GM19397 (cell line): ENCODE measurements around the gene DSG1.
"Not testable (repeated sequence)": the region's sequence is repeated elsewhere in the genome, so short reads cannot be mapped to it uniquely, and the experiment has no call there.

Source experiments
- ATAC-seq: cut with Tn5 transposase; IDR thresholded peaks from one replicate; pipeline ENCODE4 v1.9.1; 2021; ENCODE audit warnings: mild to moderate bottlenecking, moderate library complexity; ENCODE audit not compliant: unreplicated experiment

DSG1 gene

DNA sequence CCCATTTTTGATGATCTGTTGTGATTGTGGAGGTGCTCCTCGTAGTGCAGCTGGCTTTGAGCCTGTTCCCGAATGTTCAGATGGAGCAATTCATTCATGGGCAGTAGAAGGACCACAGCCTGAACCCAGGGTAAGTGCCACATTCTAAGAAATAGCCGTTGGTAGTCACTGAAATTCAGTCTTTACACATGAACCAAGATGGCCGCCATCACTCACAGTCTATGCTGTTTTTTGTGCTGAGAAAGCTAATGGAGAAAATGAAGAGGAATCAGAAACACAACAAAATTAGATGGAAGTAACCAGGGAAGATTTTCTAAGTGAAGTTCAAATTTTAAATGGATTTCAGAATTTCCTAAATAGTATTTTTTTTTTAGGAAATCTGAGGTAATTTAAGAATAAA, 25.5 kb downstream of the DSG1 start:
- ATAC-seq, result no peak

DNA sequence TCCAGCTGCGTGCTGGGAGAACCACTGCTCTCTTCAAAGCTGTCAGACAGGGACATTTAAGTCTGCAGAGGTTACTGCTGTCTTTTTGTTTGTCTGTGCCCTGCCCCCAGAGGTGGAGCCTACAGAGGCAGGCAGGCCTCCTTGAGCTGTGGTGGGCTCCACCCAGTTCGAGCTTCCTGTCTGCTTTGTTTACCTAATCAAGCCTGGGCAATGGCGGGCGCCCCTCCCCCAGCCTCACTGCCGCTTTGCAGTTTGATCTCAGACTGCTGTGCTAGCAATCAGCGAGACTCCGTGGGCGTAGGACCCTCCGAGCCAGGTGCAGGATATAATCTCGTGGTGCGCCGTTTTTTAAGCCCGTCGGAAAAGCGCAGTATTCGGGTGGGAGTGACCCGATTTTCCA, 35.4 kb downstream of the DSG1 start:
- not testable (repeated sequence) for ATAC-seq

DNA sequence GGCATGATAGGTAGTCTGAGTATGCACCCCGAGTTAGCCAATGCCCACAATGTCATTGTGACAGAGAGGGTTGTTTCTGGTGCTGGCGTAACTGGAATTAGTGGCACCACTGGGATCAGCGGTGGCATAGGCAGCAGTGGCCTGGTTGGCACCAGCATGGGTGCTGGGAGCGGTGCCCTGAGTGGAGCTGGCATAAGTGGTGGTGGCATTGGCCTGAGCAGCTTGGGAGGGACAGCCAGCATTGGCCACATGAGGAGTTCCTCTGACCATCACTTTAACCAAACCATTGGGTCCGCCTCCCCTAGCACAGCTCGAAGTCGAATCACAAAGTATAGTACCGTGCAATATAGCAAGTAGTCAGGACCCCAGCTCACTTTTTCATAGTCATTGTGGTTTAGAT, 37.0 kb downstream of the DSG1 start:
- no peak for ATAC-seq

DNA sequence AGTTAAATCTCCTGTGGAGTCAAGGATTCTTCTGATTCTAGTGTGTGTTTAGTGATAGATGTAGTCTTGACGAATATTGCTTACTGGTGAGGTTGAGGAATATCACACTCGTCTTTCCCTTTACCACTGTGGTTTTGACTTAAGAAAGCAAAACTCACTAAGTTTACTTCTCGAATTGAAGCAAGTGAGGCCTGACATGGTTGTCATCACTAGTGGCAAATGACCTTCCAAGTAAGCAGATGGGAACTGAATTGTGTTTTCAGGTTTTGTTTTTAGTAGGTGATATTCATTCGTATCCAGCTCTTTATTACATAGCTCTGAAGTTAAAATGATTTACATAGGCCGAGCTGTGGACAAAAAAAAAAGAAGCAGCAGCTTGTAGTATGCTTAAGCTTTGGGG, 38.1 kb downstream of the DSG1 start:
- no peak for ATAC-seq

DNA sequence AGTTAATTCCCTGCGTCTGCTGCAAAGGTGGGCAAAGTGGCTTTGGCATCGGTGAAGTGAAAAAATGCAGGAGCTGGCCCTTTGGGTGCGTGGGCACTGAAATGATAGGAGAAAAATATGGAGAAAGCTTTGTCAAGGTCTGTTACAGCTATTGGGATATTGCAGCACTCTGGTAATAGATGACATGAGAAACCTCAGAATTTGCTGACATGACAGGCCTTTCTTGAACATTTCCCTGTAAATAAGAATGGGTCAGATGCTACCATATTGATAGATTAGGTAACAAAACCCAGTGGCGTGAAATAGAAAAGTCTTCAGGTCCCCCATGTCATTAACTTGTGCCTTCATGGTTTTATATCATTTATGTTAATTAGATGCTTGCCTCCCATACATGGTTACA, 46.2 kb downstream of the DSG1 start:
- no peak for ATAC-seq

DNA sequence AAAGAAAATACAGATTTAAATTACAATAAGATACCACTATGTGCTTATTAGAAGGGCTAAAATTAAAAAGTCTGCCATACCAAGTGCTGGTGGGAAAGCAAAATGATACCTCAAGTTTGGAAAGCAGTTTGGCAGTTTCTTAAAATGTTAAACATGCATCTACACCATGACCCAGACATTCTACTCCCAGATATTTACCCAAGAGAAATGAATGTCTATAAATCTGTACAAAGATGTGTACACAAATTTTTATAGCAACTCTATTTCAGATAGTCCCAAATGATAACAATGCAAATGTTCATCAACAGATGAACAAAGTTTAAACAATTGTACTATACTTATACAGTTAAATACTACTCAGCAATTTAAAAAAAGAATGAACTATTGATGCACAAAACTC, 51.5 kb downstream of the DSG1 start:
- ATAC-seq, result no peak

DNA sequence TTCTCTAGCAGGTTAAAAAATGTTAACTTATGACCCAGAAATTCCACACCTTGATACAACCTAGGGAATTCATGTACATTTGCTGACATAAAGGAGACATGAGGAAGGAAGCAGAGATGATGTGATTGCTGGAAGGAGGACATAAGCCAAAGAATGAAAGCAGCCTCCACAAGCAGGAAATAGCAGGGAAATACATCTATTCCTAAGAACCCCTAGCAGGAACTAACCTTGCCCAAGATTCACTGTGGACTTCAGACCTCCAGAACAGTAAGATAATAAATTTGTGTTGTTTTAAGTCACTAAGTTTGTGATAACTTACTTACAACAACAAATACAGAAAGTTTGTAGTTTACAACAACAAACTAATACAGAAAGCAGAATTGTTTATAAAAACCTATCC, 54.0 kb downstream of the DSG1 start:
- no peak for ATAC-seq

DNA sequence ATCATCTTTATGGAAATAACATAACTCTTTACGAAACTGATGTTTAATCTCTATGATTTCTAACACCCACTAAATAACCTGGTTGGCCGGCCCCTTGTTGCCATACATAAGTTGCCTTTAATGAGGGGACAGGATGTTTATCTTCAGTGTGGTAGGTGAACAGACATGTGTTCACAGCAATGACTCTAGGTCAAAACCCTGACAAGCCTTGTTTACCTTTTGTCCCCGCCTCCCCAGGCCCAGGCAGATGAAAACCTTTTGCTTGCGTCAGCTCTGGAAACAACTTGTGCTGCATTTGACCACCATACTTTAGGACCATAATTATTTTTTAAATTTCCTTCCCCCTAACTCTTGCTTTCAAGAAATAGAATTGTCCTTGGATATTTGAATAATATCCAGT, 55.7 kb downstream of the DSG1 start:
- no peak for ATAC-seq

DNA sequence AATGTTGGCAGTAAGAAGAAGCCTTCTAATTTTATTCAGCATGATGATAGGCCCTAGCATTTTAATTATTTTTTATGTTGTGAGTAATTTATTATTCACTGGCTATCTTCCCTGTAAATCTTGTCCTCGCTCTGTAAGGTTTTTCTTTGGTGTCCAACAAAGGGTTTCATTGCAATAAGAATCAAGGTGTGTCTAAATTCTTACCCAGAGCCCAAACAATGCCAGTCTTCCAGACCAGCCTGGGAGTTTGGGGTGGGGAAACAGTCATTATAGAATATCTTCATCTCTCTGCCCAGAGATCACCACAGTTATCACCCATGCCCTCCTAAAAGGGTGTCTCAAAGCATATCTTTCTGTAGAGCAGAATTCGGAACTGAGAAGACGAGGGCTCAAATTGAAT, 58.5 kb downstream of the DSG1 start, which contains the start of gene DSG4:
TSS of gene DSG4 (plus strand) at position 301 of the 400 bp plus-strand sequence. CDS start 135 bp downstream, outside the sequence.
- ATAC-seq, result no peak

DNA sequence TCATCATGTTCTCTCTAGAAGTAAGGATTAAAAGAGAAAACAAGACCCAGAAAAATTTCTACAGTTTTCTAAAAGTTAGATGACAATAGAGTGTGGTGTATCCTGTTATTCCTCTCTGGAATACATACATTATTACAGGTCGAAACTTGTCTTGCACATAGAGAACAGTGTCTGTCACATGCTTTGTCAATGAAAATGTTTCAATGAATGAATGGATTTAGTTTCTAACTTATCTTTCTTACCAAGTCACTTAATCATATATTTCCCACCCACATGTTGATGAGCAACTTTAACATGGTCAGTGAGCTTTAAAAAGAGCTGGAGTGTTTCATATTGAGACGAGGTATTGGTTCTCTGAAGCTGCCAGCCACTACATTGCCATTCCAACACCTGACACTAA, 63.0 kb downstream of the DSG1 start:
- ATAC-seq, result no peak

DNA sequence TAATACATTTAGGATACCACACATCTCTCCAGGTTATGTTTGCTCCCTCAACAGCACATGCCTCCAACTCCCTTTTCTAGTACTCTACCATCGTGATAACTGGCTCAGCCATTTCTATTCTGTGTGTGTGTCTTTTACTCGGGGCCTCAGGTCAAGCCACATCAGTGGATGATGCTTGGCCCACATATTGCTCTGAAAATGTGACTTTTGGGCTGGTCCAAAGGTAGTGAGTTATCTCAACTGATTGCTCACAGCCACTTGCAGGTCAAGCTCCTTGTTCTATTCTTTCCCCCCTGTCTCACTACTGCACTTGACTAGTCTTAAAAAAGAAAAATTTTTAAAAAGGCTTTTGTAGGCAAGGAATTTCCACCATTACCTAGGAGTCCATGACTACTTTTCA, 64.1 kb downstream of the DSG1 start:
- no peak for ATAC-seq

DNA sequence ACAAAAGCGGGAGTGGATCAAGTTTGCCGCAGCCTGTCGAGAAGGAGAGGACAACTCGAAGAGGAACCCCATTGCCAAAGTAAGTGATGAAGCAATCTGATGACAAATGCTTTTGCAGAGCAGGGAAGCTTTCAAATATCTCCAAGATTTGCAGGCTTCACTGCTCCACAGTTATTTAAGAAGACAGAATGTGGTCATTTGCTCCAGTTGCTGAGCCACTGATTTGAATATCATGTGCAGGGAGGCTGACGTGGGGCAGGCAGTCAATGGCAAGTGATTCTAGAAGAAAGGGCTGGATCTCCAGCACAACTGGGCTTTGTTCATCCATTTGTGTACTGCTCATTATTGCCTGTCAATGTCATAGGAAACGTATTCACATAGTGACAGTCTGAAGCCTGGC, 68.8 kb downstream of the DSG1 start:
- no peak for ATAC-seq

DNA sequence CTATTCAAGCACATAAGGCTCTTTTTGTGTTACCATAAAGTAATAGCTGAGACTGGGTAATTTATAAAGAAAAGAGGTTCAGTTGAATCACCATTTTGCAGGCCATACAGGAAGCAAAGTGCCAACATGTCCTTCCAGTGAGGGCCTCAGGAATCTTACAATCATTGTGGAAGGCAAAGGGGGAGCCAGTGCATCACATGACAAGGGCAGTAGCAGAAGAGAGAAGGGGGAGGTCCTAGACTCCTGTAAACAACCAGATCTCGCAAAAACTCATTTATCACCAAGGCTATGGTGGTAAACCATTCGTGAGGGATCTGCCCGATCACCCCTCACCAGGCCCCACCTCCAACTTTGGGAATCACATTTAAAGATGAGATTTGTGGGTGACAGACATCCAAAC, 75.3 kb downstream of the DSG1 start:
- ATAC-seq, result no peak

DNA sequence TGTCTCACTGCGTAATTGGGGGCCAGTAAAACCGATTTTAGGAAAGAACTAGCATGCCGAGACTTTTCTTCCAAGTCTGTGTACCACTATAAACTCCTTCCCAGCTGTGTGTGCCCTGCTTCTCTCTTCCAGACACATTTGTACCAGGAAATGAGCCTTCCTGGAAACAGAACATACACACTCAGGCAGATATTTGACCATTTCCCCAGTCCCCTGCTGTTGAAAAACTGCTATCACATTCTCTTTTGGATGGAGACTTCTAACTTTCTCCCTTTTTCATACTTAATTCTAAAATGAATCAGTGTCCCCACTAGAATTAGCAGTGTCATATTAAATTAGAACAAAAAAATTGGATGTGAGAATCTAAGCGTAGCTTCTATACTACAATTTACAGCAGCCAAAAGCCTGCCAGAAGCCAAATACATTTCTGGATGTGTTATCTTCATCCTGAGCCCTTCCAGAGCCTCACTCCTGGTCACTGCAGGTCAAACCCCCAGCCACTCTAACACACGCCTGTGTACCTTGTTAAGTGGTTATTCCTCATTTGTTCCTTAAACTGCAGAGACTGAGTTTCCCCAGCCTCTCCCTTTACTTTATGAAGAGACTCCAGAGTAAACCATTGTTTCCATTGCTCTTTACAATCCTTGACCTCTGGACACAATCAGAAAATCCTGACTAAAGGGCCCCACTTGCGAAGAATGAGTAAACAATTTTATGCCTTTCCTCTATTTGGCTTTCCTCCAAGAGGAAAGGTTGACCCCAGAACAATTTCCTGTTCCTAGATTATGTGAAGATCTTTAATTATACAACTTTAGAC, 79.0 kb downstream of the DSG1 start:
- ATAC-seq, result no peak

DNA sequence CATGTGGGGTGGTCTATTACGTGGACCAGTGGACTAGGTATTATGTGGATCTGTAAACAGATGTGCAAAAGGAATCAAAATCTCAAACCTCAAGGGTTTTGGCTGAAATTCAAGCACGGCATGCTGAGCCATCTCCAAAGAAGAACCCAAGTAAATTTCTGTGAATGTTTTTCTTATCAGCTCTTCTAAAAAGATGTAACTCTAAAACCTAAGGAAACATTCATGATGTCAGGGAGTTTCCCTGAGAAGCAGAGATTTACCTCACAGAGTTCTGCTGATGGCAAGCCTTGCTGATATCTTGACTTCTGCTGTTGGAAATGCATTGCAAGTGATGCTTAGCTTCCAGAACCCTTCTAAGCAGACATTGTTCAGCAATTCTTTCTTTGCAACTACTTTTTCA, 80.2 kb downstream of the DSG1 start:
- ATAC-seq, result no peak

DNA sequence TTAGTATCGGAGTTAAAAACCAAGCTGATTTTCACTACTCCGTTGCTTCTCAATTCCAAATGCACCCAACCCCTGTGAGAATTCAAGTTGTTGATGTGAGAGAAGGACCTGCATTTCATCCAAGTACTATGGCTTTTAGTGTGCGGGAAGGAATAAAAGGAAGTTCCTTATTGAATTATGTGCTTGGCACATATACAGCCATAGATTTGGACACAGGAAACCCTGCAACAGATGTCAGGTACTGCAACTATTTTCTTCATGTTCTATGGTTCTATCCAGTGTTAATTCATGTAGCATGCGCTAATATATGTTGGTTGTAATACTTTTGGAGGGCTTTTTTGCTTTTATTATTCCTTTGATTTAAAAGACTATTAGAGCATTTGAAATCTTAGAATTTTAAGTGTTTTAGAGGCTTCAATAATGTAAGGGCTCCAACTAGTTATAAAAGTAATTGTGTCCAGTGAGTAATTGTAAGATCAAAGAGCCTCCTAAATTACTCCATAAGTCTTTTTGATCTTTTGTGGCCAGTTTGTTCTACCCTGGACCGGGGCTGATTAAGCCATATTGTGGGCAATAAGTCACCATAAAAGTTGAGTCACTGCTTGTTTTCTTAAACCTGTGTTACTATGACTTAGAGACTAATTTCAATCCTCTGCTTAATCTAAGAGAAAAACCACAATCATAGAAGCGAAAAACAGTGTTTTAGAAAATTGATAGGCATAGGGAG, 81.5 kb downstream of the DSG1 start:
- no peak for ATAC-seq

DNA sequence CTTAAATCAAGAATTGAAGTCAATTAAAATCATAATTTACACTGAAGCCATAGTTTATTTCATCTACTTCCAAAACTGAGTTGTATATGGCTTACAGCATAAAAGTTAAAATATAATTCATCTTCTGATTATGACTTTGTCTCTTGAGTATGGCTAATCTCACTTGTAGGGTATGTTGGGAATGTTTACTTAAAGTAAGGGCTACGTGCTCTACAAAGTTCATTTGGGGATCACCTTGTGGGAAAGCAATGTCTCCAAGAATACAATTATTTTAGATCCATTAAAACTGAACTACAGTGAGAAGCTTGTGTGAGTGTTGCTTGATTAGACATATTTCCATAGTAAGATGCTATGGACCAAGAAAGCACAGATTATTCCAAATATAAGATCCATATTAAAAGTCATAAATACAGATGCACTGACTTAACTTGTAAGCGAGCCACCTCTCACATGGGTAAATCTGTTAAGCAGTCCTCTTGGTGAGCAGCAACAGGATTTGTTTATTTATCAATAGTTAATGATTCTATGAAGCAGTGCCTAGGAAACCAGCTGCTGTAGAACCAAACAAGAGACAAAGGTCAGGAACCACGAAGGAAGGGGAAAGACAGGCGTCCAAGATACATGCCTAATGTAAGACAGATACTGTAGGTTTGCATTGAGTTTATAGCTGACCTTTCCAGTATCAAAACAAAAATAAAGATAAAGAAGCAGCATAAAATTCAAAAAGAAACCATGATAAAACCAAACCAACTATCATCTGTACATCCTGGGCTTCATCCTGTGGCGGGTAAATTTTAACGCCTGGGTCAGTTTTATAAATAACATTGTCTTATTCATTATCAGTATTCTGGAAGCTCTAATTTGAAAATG, 83.4 kb downstream of the DSG1 start:
- no peak for ATAC-seq

DNA sequence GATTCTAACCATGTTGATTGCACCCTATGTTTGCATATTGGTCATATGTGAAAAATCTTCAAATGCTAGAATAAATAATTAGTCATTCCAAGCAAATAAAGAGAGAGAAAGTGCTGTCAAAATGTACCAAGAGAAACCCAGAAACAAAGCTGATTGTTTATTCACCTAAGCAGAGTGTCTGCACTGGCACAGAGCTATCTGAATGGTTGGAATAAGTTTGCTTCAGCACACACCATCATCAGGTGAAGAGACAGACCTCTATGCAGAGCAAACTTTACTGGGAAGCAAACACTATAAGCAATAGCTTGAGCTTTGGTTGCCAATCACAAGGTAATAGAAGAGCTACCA, 84.0 kb downstream of the DSG1 start:
- no peak for ATAC-seq

DNA sequence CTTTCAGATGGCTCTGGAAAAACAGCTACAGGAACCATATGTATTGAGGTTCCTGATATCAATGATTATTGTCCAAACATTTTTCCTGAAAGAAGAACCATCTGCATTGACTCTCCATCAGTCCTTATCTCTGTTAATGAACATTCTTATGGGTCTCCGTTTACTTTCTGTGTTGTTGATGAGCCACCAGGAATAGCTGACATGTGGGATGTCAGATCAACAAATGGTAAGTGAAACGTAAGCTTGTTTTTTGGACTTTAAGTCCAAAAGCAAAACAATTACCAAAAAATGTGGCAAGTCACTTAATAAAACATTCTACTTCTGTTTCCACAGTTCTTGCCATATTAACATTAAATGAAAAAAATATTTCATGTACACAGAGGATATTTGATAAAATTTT, 85.4 kb downstream of the DSG1 start:
- ATAC-seq, result no peak
